CD4-positive, alpha-beta T cell treated with Interleukin-15 for 4 hours (primary cell): ENCODE measurements around the gene MT1F.
"Not testable (repeated sequence)": the region's sequence is repeated elsewhere in the genome, so short reads cannot be mapped to it uniquely, and the experiment has no call there.

Source experiments
- DNase-seq: peaks from one replicate; pipeline ENCODE4 v3.0.0-alpha.2; 2020; ENCODE audit warnings: low spot score

Gene MT1F

GRCh38 chr16:56645311-56645710 is 12.4 kb upstream of the MT1F start:
- DNase-seq: no peak

GRCh38 chr16:56645838-56646237 is 11.9 kb upstream of the MT1F start:
- DNase-seq: no peak

DNA sequence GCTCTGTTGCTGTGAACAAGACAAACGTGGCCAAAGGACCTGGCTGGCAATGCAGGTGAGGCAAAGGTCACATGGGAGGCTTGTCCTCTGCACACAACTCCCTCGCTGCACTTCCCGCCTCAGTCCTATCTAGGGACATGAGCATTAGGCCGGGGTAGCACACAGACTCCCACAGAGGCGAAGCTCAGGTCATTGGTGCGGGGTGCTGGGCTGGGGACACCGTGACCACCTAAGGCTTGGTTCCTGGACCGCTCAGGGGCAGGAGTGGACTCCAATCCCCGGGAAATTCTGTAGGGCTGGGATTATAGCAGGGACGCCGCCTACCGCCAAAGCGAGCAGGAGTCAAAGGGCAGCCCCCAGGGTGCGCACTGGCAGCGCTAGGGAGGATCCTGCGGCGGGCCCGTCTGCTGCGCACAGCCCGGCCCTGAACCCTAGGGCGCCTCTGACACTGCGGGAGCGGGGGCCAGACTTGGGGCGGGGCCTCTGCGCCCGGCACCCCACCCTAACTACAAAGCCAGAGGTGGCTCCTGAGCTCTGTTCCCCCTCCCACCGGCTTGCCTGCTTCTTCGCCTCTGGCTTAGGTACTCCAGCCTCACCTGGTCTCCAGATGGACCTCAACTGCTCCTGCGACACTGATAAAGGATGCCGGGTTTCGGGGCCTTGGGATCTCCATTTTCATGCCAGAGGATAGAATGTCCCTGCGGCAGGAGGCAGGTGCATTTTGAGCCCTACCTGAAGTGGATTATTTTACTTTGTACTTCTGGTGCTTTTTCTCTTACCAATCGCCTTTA is 9.9 kb upstream of the MT1F start:
- DNase-seq: no peak

GRCh38 chr16:56649271-56649670 is 8.5 kb upstream of the MT1F start:
- no peak for DNase-seq

GRCh38 chr16:56649820-56650219 is 7.9 kb upstream of the MT1F start:
- no peak for DNase-seq

- DNase-seq: no peak
Measured at GRCh38 chr16:56651586-56651985, 6.2 kb upstream of the MT1F start, which contains the start of gene MT1B. Gene MT1B (plus strand): TSS chr16:56651886. CDS start chr16:56651954, 68 bp downstream.

DNA sequence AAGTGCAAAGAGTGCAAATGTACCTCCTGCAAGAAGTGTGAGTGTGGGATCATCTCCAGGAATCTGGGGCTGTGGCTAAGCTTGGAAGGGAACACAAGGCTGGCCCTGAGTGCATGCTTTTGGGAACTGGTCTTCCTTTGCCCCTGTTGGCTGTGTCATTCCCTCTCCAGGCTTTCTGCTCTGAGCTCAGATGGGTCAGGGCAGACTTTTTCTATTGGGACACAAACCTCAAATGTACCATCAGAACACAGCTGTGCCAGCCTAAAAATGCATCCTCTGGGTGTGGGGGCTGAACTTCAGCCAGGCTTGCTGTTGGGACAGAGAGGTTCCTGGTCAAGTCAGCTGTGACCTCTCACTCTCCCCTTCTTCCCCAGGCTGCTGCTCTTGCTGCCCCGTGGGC is 5.2 kb upstream of the MT1F start:
- DNase-seq: no peak

GRCh38 chr16:56653218-56653617 is 4.5 kb upstream of the MT1F start:
- no peak for DNase-seq

DNA sequence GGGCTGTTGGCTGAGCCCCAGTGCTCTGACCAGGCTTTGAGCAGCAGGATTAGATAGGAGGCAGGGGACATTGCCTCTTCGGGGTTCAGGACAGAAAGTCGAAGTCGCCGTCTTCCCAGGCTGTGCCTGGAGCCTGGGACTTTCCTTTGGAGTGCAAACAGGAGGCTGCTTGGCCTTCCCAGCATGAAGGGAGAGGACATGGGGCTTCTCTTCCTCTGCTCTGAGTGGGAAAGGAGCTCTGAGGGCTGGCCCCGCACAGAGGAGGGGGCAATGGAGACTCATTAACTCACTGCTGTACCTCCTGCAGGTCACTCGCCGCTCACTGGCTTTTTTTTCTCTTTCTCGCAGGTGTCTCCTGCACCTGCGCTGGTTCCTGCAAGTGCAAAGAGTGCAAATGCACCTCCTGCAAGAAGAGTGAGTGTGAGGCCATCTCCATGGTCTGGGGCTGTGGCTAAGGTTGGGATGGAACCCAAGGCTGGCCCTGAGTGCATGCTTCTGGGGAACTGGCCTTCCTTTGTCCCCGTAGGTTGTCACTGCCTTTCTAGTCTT is 642 bp downstream of the MT1F start:
- no peak for DNase-seq

GRCh38 chr16:56662357-56663354 is 4.9 kb downstream of the MT1F start:
- no peak for DNase-seq

DNA sequence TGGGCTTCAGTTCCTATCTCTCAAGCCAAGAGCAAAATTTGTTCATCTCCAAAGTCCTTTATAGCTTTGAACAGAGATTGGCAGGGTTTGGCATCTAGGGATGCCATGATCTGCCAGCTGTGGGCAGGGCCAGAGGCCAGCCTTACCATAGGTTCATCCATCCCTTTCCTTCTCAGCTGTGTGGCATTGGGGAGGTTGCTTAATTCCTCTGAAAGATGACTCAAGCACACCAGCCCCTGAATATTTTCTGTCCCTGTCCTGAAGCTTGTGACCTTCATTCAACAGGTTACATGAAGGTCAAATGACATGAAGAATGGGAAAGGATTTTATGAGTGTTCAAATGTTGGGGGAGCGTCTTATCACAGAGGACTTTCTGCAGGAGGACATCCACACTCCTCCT is 6.7 kb downstream of the MT1F start:
- DNase-seq: no peak

- DNase-seq: not testable (repeated sequence)
Measured at GRCh38 chr16:56665286-56666261, 7.8 kb downstream of the MT1F start.

- DNase-seq: no peak
Measured at GRCh38 chr16:56667581-56668571, 10.1 kb downstream of the MT1F start, which contains the start of gene MT1G. Gene MT1G (minus strand): TSS chr16:56668065. CDS start chr16:56667993, 72 bp downstream.

DNA sequence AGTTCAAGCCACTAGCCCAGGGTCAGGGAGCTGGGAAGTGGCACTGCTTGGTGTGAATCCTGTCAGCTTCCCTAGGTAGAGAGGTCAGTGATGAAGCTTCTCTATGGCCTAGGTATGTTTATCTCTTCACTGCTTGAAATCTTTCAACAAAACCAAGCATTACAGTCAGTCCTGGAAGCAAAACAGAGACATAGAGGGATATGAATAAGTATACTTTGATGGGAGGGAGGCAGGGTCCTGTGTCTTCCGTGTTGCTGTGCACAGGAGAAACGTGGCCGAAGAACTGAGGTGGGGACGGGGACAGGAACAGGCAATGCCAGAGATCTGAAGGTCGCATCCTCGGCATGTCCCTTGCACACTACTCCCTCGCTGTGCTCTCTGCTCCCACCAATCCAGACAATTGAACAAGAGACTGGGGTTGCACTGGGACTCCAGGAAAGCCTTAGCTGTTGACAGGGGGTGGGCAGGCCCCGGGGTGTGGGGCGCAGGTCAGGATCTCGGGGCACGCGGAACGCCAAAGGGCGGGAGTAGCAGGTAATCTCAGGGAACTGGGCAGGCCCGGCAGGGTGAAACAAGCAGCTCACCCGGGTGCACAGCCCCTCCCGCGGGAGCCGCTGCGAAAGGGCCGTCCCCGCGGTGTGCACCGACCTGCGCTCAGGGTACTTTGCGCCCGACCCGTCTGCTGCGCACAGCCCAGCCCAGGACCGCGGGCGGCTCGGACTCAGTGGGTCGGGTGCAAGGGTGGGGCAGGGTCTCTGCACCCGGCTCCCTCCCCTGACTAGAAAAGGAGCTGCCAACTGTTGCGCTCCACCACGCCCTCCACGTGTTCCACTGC is 11.5 kb downstream of the MT1F start, which contains the start of gene MT1H:
MT1H (plus strand) TSS at position 810 of the 835 bp plus-strand sequence. CDS start 71 bp downstream, outside the sequence.
- DNase-seq: no peak

GRCh38 chr16:56669840-56670619 is 12.3 kb downstream of the MT1F start:
- DNase-seq: no peak

DNA sequence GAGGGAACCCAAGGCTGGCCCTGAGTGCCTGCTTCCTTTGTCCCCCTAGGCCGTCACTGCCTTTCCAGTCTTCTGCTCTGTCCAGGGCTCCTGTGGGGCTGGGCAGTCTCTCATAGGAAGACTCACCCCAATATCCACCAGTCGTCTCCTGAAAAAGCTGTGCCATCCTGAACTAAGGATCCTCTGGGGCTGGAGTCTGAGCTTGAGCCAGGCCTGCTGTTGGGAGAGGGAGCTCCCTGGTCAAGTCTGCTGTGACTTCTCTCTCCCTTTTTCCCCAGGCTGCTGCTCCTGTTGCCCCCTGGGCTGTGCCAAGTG is 12.8 kb downstream of the MT1F start:
- no peak for DNase-seq

GRCh38 chr16:56671691-56672090 is 13.9 kb downstream of the MT1F start:
- DNase-seq: not testable (repeated sequence)

- DNase-seq: not testable (repeated sequence)
Measured at GRCh38 chr16:56672171-56672570, 14.4 kb downstream of the MT1F start.
